Activated CD4-positive, alpha-beta T cell treated with anti-CD3 and anti-CD28 coated beads, Interleukin-2, amount 10 ng/mL, durations not matched to agents 24 days and 14 days (primary cell): Measurements from ENCODE around the gene TSPAN17. TPM values are rescaled to one million over a fixed set of nuclear protein-coding genes. Genes with fewer than 3 reads are reported as not detected.

ENCODE experiments used
- DNase-seq: peaks from one replicate; pipeline ENCODE4 v3.0.0; 2022
- H3K27ac Mint-ChIP-seq: one replicate; pipeline ENCODE4 v1.8.0; 2022; ENCODE audit warnings: mild to moderate bottlenecking, mixed read lengths
- H3K27me3 Mint-ChIP-seq: one replicate; pipeline ENCODE4 v1.8.0; 2022; ENCODE audit warnings: mixed read lengths
- H3K36me3 Mint-ChIP-seq: one replicate; pipeline ENCODE4 v1.8.0; 2022; ENCODE audit warnings: low read depth, mild to moderate bottlenecking, mixed read lengths
- H3K4me1 Mint-ChIP-seq: one replicate; pipeline ENCODE4 v1.8.0; 2021; ENCODE audit warnings: mixed read lengths
- H3K4me3 Mint-ChIP-seq: one replicate; pipeline ENCODE4 v1.8.0; 2022; ENCODE audit warnings: mild to moderate bottlenecking, moderate library complexity, mixed read lengths
- H3K9me3 Mint-ChIP-seq: one replicate; pipeline ENCODE4 v1.8.0; 2021; ENCODE audit warnings: mixed read lengths
- intact Hi-C: fragments of 100-400 bp; cut with micrococcal nuclease; formaldehyde crosslinking; loops from one replicate; pipeline ENCODE4 v1.15.1; 2023
- total RNA-seq: library from RNA; stranded (reverse); gene quantifications from 2 replicates; pipeline ENCODE4 v1.2.3, GENCODE V29; 2022

The TSPAN17 gene
- total RNA-seq, 1 donor from 2014 or later, result 32.0 TPM

GRCh38 chr5:176679365-176680225 is 32.3 kb downstream of the TSPAN17 start:
- no peak for DNase-seq
- no peaks in the 10 kb centered on the region for H3K36me3 Mint-ChIP-seq
- no peaks in the 10 kb centered on the region for H3K9me3 Mint-ChIP-seq
- H3K4me3 Mint-ChIP-seq, result no peak overlapping the region
- intact Hi-C loops, result no loop called here
- H3K4me1 Mint-ChIP-seq, result no peaks in the 10 kb centered on the region
- H3K27me3 Mint-ChIP-seq, result peaks cover 46% of the 10 kb centered on the region
- H3K27ac Mint-ChIP-seq, result no peak overlapping the region

DNA sequence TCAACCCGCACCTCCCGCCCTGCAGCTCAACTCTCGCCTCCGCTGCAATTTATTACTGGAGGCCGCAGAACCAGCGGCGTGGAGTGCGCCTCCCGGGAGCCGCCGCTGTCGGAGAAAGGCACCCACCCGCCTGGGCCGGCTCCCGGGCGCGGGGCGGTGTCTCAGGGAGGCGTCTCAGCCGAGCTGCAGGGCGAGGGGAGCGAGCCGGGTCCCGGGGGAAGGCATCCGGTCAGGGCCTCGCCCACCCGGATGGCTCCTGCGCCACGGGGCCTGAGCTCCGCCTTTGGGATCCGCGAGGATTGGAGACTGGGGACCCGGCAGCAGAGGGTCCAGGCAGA is 32.9 kb downstream of the TSPAN17 start:
- Mint-ChIP-seq H3K4me1 (no peaks in the 10 kb centered on the region), H3K9me3 (peaks cover 3% of the 10 kb centered on the region), H3K27ac (no peak overlapping the region), H3K27me3 (peaks cover 50% of the 10 kb centered on the region), H3K4me3 (no peak overlapping the region), H3K36me3 (no peaks in the 10 kb centered on the region)
- DNase-seq, result no peak
- intact Hi-C loops, result no loop called here

DNA sequence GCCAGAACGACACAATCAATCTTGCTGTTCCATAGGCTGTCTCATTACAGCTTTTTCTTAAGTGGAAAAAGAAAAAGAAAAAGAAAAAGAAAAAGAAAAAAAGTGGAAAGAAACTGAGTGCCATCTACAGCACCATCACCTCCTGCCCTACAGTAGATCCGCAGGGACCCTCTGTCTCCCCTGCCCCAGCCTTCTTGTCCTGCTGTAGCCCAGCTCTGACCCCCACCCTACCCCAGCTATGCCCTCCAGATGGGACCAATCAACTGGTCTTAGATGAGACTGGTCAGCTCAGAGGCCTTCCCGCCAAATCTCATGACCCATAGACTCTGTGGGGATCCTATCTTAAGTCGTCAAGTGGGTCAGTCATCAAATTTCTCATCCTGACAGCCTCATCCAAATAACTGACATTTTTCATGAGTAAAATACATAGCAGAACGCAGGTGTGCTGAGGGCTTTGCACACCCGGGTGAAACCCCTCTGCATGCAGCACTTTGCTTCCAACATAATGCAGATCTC is 34.8 kb downstream of the TSPAN17 start:
- H3K9me3 Mint-ChIP-seq, result peaks cover 8% of the 10 kb centered on the region
- no peak overlapping the region for H3K27ac Mint-ChIP-seq
- intact Hi-C loops, result no loop called here
- H3K27me3 Mint-ChIP-seq, result peaks cover 54% of the 10 kb centered on the region
- no peaks in the 10 kb centered on the region for H3K4me1 Mint-ChIP-seq
- no peak for DNase-seq
- H3K4me3 Mint-ChIP-seq, result no peak overlapping the region
- no peaks in the 10 kb centered on the region for H3K36me3 Mint-ChIP-seq

DNA sequence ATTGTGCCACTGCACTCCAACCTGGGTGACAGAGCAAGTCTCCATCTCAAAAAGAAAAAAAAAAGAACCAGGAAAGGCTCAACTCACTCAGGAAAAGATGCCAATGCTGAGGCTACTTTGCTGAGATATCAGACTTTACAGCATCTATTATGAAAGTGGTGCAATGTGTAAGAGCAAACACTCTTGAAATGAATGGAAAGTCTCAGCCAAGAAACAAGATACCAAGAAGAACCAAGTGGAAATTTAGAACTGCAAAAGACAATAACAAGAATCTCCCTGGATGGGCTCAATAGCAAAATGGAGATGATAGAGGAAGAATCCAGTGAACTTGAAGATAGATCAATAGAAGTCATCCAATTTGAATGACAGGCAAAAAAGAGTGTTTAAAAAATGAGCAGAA is 37.7 kb downstream of the TSPAN17 start:
- no peak overlapping the region for H3K4me3 Mint-ChIP-seq
- H3K36me3 Mint-ChIP-seq, result no peaks in the 10 kb centered on the region
- peaks cover 42% of the 10 kb centered on the region for H3K27me3 Mint-ChIP-seq
- peaks cover 8% of the 10 kb centered on the region for H3K9me3 Mint-ChIP-seq
- no peak overlapping the region for H3K27ac Mint-ChIP-seq
- no peak for DNase-seq
- intact Hi-C loops, result no loop called here
- no peaks in the 10 kb centered on the region for H3K4me1 Mint-ChIP-seq

- Mint-ChIP-seq H3K27ac (no peak overlapping the region), H3K36me3 (no peaks in the 10 kb centered on the region), H3K27me3 (peaks cover 42% of the 10 kb centered on the region), H3K4me1 (no peaks in the 10 kb centered on the region), H3K4me3 (no peak overlapping the region), H3K9me3 (peaks cover 8% of the 10 kb centered on the region)
- DNase-seq, result no peak
- intact Hi-C loops, result no loop called here
Measured at GRCh38 chr5:176687247-176687646, 40.0 kb downstream of the TSPAN17 start.

GRCh38 chr5:176687881-176688280 is 40.6 kb downstream of the TSPAN17 start:
- Mint-ChIP-seq H3K27me3 (peaks cover 40% of the 10 kb centered on the region), H3K27ac (no peak overlapping the region), H3K4me1 (no peaks in the 10 kb centered on the region), H3K4me3 (no peak overlapping the region), H3K9me3 (peaks cover 8% of the 10 kb centered on the region), H3K36me3 (no peaks in the 10 kb centered on the region)
- intact Hi-C loops, result no loop called here
- DNase-seq, result no peak

GRCh38 chr5:176690911-176691310 is 43.6 kb downstream of the TSPAN17 start:
- intact Hi-C loops, result no loop called here
- Mint-ChIP-seq H3K9me3 (peaks cover under 1% of the 10 kb centered on the region), H3K4me1 (no peaks in the 10 kb centered on the region), H3K36me3 (no peaks in the 10 kb centered on the region), H3K27ac (no peak overlapping the region), H3K27me3 (peaks cover 36% of the 10 kb centered on the region), H3K4me3 (no peak overlapping the region)
- DNase-seq, result no peak

DNA sequence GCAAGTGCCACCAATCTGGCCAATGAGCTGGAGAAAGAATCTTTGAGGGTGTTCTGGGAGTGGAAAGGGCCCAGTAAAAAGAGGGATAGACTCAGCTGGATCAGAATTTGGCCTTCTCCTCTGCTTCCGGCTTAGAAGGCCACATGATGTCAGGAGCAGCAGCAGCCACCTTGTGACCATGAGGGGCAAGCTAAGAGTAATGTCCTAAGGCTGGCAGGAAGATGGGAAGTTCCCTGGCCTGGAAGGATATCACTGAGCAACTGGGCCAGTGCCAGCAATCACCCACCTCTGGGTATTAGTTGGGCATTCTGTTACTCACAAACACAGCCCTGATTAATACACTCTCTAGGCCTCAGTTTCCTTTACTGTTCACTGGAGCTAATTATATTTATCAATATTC is 44.2 kb downstream of the TSPAN17 start:
- H3K9me3 Mint-ChIP-seq, result no peaks in the 10 kb centered on the region
- intact Hi-C loops, result no loop called here
- H3K27ac Mint-ChIP-seq, result no peak overlapping the region

DNA sequence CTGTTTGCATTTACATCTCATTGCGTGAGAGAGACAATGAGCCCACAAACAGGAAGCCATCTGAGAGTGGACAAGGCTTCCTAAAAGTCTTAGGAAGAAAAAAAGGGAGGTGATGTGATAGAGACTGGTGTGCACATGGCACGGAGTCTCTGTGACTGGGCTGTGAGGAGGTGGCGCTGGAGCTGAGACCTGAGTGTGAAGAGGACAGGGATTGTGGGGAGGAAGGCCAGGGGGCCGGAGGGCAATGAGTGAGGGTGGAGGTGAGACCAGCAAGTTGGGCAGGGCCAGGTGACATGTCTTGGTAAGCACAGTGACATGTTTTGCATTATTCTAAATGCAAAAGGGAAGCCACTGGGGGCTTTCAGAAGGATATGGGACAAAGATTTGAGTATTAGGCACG is 45.0 kb downstream of the TSPAN17 start:
- H3K27ac Mint-ChIP-seq, result no peak overlapping the region
- no peaks in the 10 kb centered on the region for H3K4me1 Mint-ChIP-seq
- H3K36me3 Mint-ChIP-seq, result no peaks in the 10 kb centered on the region
- H3K9me3 Mint-ChIP-seq, result no peaks in the 10 kb centered on the region
- no peak for DNase-seq
- H3K27me3 Mint-ChIP-seq, result peaks cover 46% of the 10 kb centered on the region
- intact Hi-C loops, result no loop called here
- H3K4me3 Mint-ChIP-seq, result no peak overlapping the region

More for the DNA sequence above, 44.2 kb downstream of the TSPAN17 start:
- Mint-ChIP-seq H3K4me3 (no peak overlapping the region), H3K4me1 (no peaks in the 10 kb centered on the region), H3K36me3 (no peaks in the 10 kb centered on the region), H3K27me3 (peaks cover 40% of the 10 kb centered on the region)
- DNase-seq, result no peak

DNA sequence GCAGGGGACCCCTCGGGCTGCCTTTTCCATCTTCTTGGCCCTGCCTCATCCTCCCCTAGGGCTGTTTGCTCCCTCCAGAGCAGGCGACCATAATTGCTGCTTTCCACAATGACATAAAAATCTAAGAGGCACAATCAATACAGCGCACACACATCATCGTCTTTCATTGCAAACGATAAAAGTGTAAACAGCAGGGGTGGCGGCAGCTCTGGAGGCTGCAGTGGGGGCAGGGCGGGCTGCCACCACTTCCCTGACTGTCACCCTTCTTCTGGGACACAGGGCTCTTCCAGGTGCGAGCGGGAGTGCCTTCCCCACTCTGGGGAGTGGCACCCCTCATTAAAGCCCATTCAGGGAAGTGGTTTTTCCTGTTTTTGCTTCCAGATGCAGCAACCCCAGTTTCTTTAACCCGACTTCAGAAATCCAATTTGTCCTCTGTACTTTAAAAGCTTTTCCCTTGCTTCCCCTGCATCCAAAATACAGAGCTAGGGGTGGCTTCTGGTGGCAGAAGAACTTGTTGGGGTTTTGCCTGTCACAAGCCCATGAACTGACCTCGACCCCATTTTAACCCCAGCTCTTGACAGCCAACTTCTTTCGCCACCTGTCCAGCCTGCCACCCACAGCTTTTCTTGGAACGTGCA is 45.7 kb downstream of the TSPAN17 start:
- Mint-ChIP-seq H3K36me3 (no peaks in the 10 kb centered on the region), H3K9me3 (no peaks in the 10 kb centered on the region), H3K27ac (no peak overlapping the region), H3K4me1 (no peaks in the 10 kb centered on the region), H3K4me3 (no peak overlapping the region), H3K27me3 (peaks cover 51% of the 10 kb centered on the region)
- intact Hi-C loops, result no loop called here
- DNase-seq, result no peak

GRCh38 chr5:176693477-176693851 is 46.2 kb downstream of the TSPAN17 start:
- intact Hi-C loops, result no loop called here
- Mint-ChIP-seq H3K36me3 (no peaks in the 10 kb centered on the region), H3K4me1 (no peaks in the 10 kb centered on the region), H3K9me3 (no peaks in the 10 kb centered on the region), H3K27ac (no peak overlapping the region), H3K27me3 (peaks cover 55% of the 10 kb centered on the region), H3K4me3 (no peak overlapping the region)
- DNase-seq, result no peak

- intact Hi-C loops, result no loop called here
- Mint-ChIP-seq H3K27ac (no peak overlapping the region), H3K27me3 (peaks cover 59% of the 10 kb centered on the region)
Measured at GRCh38 chr5:176694146-176694545, 46.9 kb downstream of the TSPAN17 start.

GRCh38 chr5:176694631-176695030 is 47.3 kb downstream of the TSPAN17 start:
- Mint-ChIP-seq H3K36me3 (no peaks in the 10 kb centered on the region), H3K9me3 (no peaks in the 10 kb centered on the region), H3K4me3 (no peak overlapping the region), H3K27me3 (peaks cover 59% of the 10 kb centered on the region), H3K27ac (no peak overlapping the region), H3K4me1 (no peaks in the 10 kb centered on the region)
- no peak for DNase-seq
- intact Hi-C loops, result no loop called here

More at GRCh38 chr5:176694146-176694545, 46.9 kb downstream of the TSPAN17 start:
- Mint-ChIP-seq H3K9me3 (no peaks in the 10 kb centered on the region), H3K4me3 (no peak overlapping the region), H3K4me1 (no peaks in the 10 kb centered on the region), H3K36me3 (no peaks in the 10 kb centered on the region)
- DNase-seq, result no peak

- Mint-ChIP-seq H3K4me3 (no peak overlapping the region), H3K27ac (no peak overlapping the region), H3K27me3 (peaks cover 57% of the 10 kb centered on the region), H3K4me1 (no peaks in the 10 kb centered on the region), H3K9me3 (no peaks in the 10 kb centered on the region), H3K36me3 (no peaks in the 10 kb centered on the region)
- intact Hi-C loops, result no loop called here
- no peak for DNase-seq
Measured at GRCh38 chr5:176695073-176695472, 47.8 kb downstream of the TSPAN17 start.
